ENCODE data around the gene APOLD1. TPM values are rescaled to one million over a fixed set of nuclear protein-coding genes. Genes with fewer than 3 reads are reported as not detected.

APOLD1 gene
- polyA plus RNA-seq, 1 donor from 2014 or later = 1.1 TPM

- Histone ChIP-seq H4K20me1 (ENCODE audit: insufficient read depth) (no peaks in the 10 kb centered on the region), H3K27ac (ENCODE audit: low read length) (no peak overlapping the region), H2AFZ (ENCODE audit: low read depth, low read length) (no peak overlapping the region), H3K9me2 (ENCODE audit: insufficient read depth, low read length) (no peaks in the 10 kb centered on the region), H3K9ac (ENCODE audit: low read length) (no peak overlapping the region), H3F3A (ENCODE audit: insufficient read depth, low read length, poor library complexity, severe bottlenecking) (no peaks in the 10 kb centered on the region), H3K79me2 (replicated peaks; ENCODE audit: insufficient read depth, low read length) (no peaks in the 10 kb centered on the region), H3K27me3 (ENCODE audit: insufficient read depth, low read depth, low read length) (no peaks in the 10 kb centered on the region), H3K36me3 (ENCODE audit: insufficient read depth, low read length) (no peaks in the 10 kb centered on the region), H3K4me3 (ENCODE audit: low read length) (no peak overlapping the region), H3K9me3 (ENCODE audit: low read length) (no peaks in the 10 kb centered on the region), H3K4me2 (ENCODE audit: low read length) (no peak overlapping the region)
- TF ChIP-seq REST (IDR thresholded peaks at IDR 0.05; ENCODE audit: borderline replicate concordance) (no peak), EP300 (conservative IDR thresholded peaks at IDR 0.05; ENCODE audit: poor library complexity, severe bottlenecking) (no peak), POLR2AphosphoS5 (IDR thresholded peaks at IDR 0.05) (no peak), CTCF (IDR thresholded peaks at IDR 0.05; ENCODE audit: poor library complexity, severe bottlenecking) (no peak), SMC3 (conservative IDR thresholded peaks at IDR 0.05; ENCODE audit: poor library complexity) (no peak), TAF1 (IDR thresholded peaks at IDR 0.05; ENCODE audit: low read depth) (no peak), EZH2 (IDR thresholded peaks at IDR 0.05; ENCODE audit: borderline replicate concordance, insufficient read depth, low read length, poor library complexity, severe bottlenecking) (no peak), RAD21 (conservative IDR thresholded peaks at IDR 0.05) (no peak), MXI1 (conservative IDR thresholded peaks at IDR 0.05; ENCODE audit: poor library complexity, severe bottlenecking) (no peak)
These were observed 43.8 kb upstream of the APOLD1 start for GRCh38 chr12:12741660-12742059.

- Histone ChIP-seq H3K79me2 (replicated peaks; ENCODE audit: insufficient read depth, low read length) (no peaks in the 10 kb centered on the region), H3K4me3 (ENCODE audit: low read length) (no peak overlapping the region), H2AFZ (ENCODE audit: low read depth, low read length) (no peak overlapping the region), H3K9me2 (ENCODE audit: insufficient read depth, low read length) (no peaks in the 10 kb centered on the region), H3F3A (ENCODE audit: insufficient read depth, low read length, poor library complexity, severe bottlenecking) (no peaks in the 10 kb centered on the region), H3K9me3 (ENCODE audit: low read length) (no peaks in the 10 kb centered on the region), H3K9ac (ENCODE audit: low read length) (no peak overlapping the region), H4K20me1 (ENCODE audit: insufficient read depth) (no peaks in the 10 kb centered on the region), H3K4me2 (ENCODE audit: low read length) (no peak overlapping the region), H3K27me3 (ENCODE audit: insufficient read depth, low read depth, low read length) (no peaks in the 10 kb centered on the region), H3K27ac (ENCODE audit: low read length) (no peak overlapping the region), H3K36me3 (ENCODE audit: insufficient read depth, low read length) (no peaks in the 10 kb centered on the region)
- TF ChIP-seq POLR2AphosphoS5 (IDR thresholded peaks at IDR 0.05) = no peak
- no peak for TF ChIP-seq TAF1 (IDR thresholded peaks at IDR 0.05; ENCODE audit: low read depth)
- no peak for TF ChIP-seq SMC3 (conservative IDR thresholded peaks at IDR 0.05; ENCODE audit: poor library complexity)
- no peak for TF ChIP-seq RAD21 (conservative IDR thresholded peaks at IDR 0.05)
- TF ChIP-seq REST (IDR thresholded peaks at IDR 0.05; ENCODE audit: borderline replicate concordance) = no peak
- TF ChIP-seq EP300 (conservative IDR thresholded peaks at IDR 0.05; ENCODE audit: poor library complexity, severe bottlenecking) = no peak
- no peak for TF ChIP-seq CTCF (IDR thresholded peaks at IDR 0.05; ENCODE audit: poor library complexity, severe bottlenecking)
- no peak for TF ChIP-seq EZH2 (IDR thresholded peaks at IDR 0.05; ENCODE audit: borderline replicate concordance, insufficient read depth, low read length, poor library complexity, severe bottlenecking)
- TF ChIP-seq MXI1 (conservative IDR thresholded peaks at IDR 0.05; ENCODE audit: poor library complexity, severe bottlenecking) = no peak
These were observed 40.7 kb upstream of the APOLD1 start for GRCh38 chr12:12744546-12745305.

All from neural cell (in vitro differentiated cells).